Panc1 (cell line): Measurements from ENCODE around the gene ZCCHC4. TPM values are rescaled to one million over a fixed set of nuclear protein-coding genes. Genes with fewer than 3 reads are reported as not detected.
A peak's percentile ranks its signal among the peaks of the same experiment; 100 is the strongest.

Experiments used
- ATAC-seq: fragments of 200-7000 bp; cut with Tn5 transposase; 2 replicates; pipeline ENCODE4 v1.9.1; 2020; ENCODE audit warnings: mild to moderate bottlenecking, moderate library complexity
- BruUV-seq: library from RNA; stranded (reverse); fragments of 400-500 nt; replicated peaks from 2 replicates; lab custom pipeline; 2021; lab: Mats Ljungman, UMichigan
- CTCF ChIA-PET: fragments of 300-600 bp; sonication (Branson Sonifier 250); formaldehyde crosslinking; loops from one replicate; lab custom pipeline; 2022; ENCODE audit warnings: antibody characterized with exemption; lab: Charles Lee
- POLR2A ChIA-PET: fragments of 300-600 bp; sonication (Branson Sonifier 250); formaldehyde crosslinking; loops from one replicate; lab custom pipeline; 2022; ENCODE audit warnings: antibody characterized with exemption; lab: Charles Lee
- DNase-seq: peaks from one replicate; pipeline ENCODE4 v3.0.0-alpha.2; 2010; ENCODE audit warnings: low read depth, low spot score
- H3K27ac ChIP-seq: 2 replicates; pipeline ENCODE4 v1.5.1; 2011; ENCODE audit warnings: mild to moderate bottlenecking, low read length, inconsistent platforms
- H3K27me3 ChIP-seq: fragments of 200-500 bp; sonication (Bioruptor generic); 2 replicates; pipeline ENCODE4 v1.6.0; 2014; ENCODE audit warnings: low read length, inconsistent platforms; ENCODE audit not compliant: control insufficient read depth, insufficient read depth
- H3K36me3 ChIP-seq: fragments of 200-500 bp; sonication (Bioruptor generic); 2 replicates; pipeline ENCODE4 v1.5.1; 2014; ENCODE audit warnings: inconsistent platforms, mild to moderate bottlenecking, low read length, moderate library complexity; ENCODE audit not compliant: control insufficient read depth, insufficient read depth
- H3K4me1 ChIP-seq: 2 replicates; pipeline ENCODE4 v1.5.1; 2011; ENCODE audit warnings: inconsistent platforms, mild to moderate bottlenecking, low read length, moderate library complexity; ENCODE audit not compliant: control insufficient read depth, insufficient read depth
- H3K4me3 ChIP-seq, 2 experiments: 2 replicates each; pipeline ENCODE4 v1.5.1; 2011 to 2012; ENCODE audit warnings: low read depth in 2 of 2, low read length in 2 of 2, mild to moderate bottlenecking in 2 of 2, inconsistent platforms in 1 of 2, moderate library complexity in 1 of 2
- H3K9me3 ChIP-seq: fragments of 200-500 bp; sonication (Bioruptor generic); 2 replicates; pipeline ENCODE4 v1.5.1; 2014; ENCODE audit warnings: low read depth, mild to moderate bottlenecking, inconsistent platforms, low read length, moderate library complexity; ENCODE audit not compliant: control insufficient read depth, insufficient read depth
- POLR2AphosphoS5 ChIP-seq: IDR thresholded peaks from 2 replicates; pipeline ENCODE4 v1.6.1; 2012; ENCODE audit warnings: mild to moderate bottlenecking, low read depth, low read length, moderate library complexity
- SIN3A ChIP-seq: IDR thresholded peaks from 2 replicates; pipeline ENCODE4 v1.6.1; 2012; ENCODE audit warnings: low read depth, mild to moderate bottlenecking, low read length, moderate library complexity, borderline replicate concordance; ENCODE audit not compliant: insufficient read depth
- TCF7L2 ChIP-seq: IDR thresholded peaks from 2 replicates; pipeline ENCODE4 v1.6.1; 2011; ENCODE audit warnings: mild to moderate bottlenecking, low read depth, low read length, inconsistent platforms
- in situ Hi-C: cut with HindIII; loops from 2 replicates; pipeline ENCODE4 v1.10.0; 2016; ENCODE audit warnings: low sequenced_read_pairs, low pct_unique_long_range_greater_than_20kb
- intact Hi-C: fragments of 100-400 bp; cut with micrococcal nuclease; formaldehyde crosslinking; loops from one replicate; pipeline ENCODE4 v1.10.0; 2022; ENCODE audit not compliant: unreplicated experiment
- total RNA-seq: library from RNA; stranded (reverse); gene quantifications from one replicate; pipeline ENCODE4 v1.2.1, GENCODE V29; 2021; ENCODE audit not compliant: unreplicated experiment
- TF ChIP-seq, protein P1 (sequence below), 2 experiments: IDR thresholded peaks; 2 replicates each; pipeline ENCODE4 v1.6.1; 2011 to 2012; ENCODE audit warnings: low read depth in 2 of 2, control low read depth in 1 of 2, low read length in 1 of 2, mild to moderate bottlenecking in 1 of 2, moderate library complexity in 1 of 2; ENCODE audit not compliant: insufficient read depth in 1 of 2
- TF ChIP-seq, protein P2 (sequence below): fragments of 450-650 bp; IDR thresholded peaks from 2 replicates; pipeline ENCODE4 v1.5.1; 2017; ENCODE audit warnings: mild to moderate bottlenecking

Gene ZCCHC4
- total RNA-seq, 1 experiment from 2014 or later = 6.0 TPM

DNA sequence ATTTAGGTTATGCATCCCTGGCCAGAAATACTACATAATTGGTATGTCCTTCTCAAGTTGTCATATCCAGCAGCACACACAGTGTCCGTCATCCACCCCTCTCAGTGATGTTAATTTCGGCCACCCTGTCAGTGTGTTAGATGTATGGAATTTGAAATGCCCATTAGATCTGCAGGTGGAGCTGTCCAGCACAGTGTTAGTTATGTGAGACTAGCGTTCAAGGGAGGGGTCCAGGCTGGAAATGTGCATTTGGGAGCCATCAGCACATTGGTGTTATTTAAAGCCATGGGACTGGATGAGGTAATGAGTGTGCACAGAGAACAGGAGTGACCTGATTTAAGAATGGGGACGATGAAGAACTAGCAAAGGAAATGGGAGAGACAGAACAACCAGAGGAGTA is 86.9 kb downstream of the ZCCHC4 start:
- H3K4me3 ChIP-seq = no peak overlapping the region
- CTCF ChIA-PET = no interaction called here
- peaks cover 2% of the 10 kb centered on the region for H3K36me3 ChIP-seq
- TF ChIP-seq, protein P1, sequence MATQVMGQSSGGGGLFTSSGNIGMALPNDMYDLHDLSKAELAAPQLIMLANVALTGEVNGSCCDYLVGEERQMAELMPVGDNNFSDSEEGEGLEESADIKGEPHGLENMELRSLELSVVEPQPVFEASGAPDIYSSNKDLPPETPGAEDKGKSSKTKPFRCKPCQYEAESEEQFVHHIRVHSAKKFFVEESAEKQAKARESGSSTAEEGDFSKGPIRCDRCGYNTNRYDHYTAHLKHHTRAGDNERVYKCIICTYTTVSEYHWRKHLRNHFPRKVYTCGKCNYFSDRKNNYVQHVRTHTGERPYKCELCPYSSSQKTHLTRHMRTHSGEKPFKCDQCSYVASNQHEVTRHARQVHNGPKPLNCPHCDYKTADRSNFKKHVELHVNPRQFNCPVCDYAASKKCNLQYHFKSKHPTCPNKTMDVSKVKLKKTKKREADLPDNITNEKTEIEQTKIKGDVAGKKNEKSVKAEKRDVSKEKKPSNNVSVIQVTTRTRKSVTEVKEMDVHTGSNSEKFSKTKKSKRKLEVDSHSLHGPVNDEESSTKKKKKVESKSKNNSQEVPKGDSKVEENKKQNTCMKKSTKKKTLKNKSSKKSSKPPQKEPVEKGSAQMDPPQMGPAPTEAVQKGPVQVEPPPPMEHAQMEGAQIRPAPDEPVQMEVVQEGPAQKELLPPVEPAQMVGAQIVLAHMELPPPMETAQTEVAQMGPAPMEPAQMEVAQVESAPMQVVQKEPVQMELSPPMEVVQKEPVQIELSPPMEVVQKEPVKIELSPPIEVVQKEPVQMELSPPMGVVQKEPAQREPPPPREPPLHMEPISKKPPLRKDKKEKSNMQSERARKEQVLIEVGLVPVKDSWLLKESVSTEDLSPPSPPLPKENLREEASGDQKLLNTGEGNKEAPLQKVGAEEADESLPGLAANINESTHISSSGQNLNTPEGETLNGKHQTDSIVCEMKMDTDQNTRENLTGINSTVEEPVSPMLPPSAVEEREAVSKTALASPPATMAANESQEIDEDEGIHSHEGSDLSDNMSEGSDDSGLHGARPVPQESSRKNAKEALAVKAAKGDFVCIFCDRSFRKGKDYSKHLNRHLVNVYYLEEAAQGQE (IDR thresholded peaks at IDR 0.05; ENCODE audit: insufficient read depth in 1 of 2, low read depth in 2 of 2, low read length in 1 of 2) = peak; percentile 59 to 73; a peak in 2 of 4 replicates
- TF ChIP-seq TCF7L2 = no peak
- TF ChIP-seq, protein P2, sequence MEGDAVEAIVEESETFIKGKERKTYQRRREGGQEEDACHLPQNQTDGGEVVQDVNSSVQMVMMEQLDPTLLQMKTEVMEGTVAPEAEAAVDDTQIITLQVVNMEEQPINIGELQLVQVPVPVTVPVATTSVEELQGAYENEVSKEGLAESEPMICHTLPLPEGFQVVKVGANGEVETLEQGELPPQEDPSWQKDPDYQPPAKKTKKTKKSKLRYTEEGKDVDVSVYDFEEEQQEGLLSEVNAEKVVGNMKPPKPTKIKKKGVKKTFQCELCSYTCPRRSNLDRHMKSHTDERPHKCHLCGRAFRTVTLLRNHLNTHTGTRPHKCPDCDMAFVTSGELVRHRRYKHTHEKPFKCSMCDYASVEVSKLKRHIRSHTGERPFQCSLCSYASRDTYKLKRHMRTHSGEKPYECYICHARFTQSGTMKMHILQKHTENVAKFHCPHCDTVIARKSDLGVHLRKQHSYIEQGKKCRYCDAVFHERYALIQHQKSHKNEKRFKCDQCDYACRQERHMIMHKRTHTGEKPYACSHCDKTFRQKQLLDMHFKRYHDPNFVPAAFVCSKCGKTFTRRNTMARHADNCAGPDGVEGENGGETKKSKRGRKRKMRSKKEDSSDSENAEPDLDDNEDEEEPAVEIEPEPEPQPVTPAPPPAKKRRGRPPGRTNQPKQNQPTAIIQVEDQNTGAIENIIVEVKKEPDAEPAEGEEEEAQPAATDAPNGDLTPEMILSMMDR = no peak
- no peaks in the 10 kb centered on the region for H3K27me3 ChIP-seq
- DNase-seq (no peak), ATAC-seq (no peak)
- no TSS peak for BruUV-seq
- no peak overlapping the region for H3K27ac ChIP-seq
- H3K4me1 ChIP-seq = peaks cover 6% of the 10 kb centered on the region; the same call in 1 of the 2 replicates
- POLR2A ChIA-PET = no interaction called here
- H3K9me3 ChIP-seq = peaks cover 3% of the 10 kb centered on the region; the same call in 1 of the 2 replicates
- intact Hi-C loops = no loop called here
- in situ Hi-C loops = no loop called here

DNA sequence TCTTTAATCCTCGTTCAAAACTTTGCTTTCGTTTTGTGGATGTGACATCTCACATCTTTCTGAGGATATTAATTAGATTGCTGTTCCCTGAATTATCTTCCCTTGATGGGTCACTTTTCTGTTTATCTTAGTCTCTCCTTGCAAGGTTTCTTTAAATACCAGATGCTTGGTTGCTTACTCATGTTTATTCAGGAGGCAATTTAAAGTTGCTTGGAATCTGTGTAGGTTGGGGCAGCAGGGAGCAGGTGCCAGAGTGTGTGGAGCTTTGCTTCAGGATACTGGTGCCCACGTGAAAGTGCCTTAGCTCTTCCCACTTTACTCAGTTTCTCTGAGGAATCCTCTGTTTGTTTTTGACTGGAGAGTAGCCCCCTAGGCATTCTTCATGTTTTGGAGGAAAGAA is 88.5 kb downstream of the ZCCHC4 start:
- peaks cover 6% of the 10 kb centered on the region for H3K36me3 ChIP-seq
- no peak overlapping the region for H3K27ac ChIP-seq
- DNase-seq (peak; percentile 15), ATAC-seq (peak; percentile 93)
- CTCF ChIA-PET = no interaction called here
- intact Hi-C loops = no loop called here
- no peaks in the 10 kb centered on the region for H3K27me3 ChIP-seq
- H3K4me1 ChIP-seq = peaks cover 6% of the 10 kb centered on the region; the same call in 1 of the 2 replicates
- POLR2A ChIA-PET = no interaction called here
- peaks cover 3% of the 10 kb centered on the region; the same call in 1 of the 2 replicates for H3K9me3 ChIP-seq
- no peak for TF ChIP-seq TCF7L2
- no peak for TF ChIP-seq POLR2AphosphoS5
- TF ChIP-seq SIN3A = no peak
- TF ChIP-seq, protein P1 (IDR thresholded peaks at IDR 0.05; ENCODE audit: insufficient read depth in 1 of 2, low read depth in 2 of 2, low read length in 1 of 2) = no peak
- TF ChIP-seq, protein P2 = no peak
- in situ Hi-C loops = no loop called here
- no peak overlapping the region for H3K4me3 ChIP-seq
- no TSS peak for BruUV-seq
